Mucosa of gallbladder (tissue), 1 donor: Measurements from ENCODE around the gene TMEM95. TPM values are rescaled to one million over a fixed set of nuclear protein-coding genes. Genes with fewer than 3 reads are reported as not detected.
"Not testable (repeated sequence)": the region's sequence is repeated elsewhere in the genome, so short reads cannot be mapped to it uniquely, and the experiment has no call there.

Experiments
- DNase-seq: peaks from one replicate; pipeline ENCODE4 v3.0.0-alpha.2; 2020; ENCODE audit warnings: low spot score
- total RNA-seq: library from RNA; stranded (reverse); gene quantifications from one replicate; pipeline ENCODE4 v1.2.1, GENCODE V29; 2021
- donor health status: DM: no; HTN: no; CAD: no.

Gene TMEM95
- total RNA-seq, 1 donor from 2014 or later, result not detected

DNA sequence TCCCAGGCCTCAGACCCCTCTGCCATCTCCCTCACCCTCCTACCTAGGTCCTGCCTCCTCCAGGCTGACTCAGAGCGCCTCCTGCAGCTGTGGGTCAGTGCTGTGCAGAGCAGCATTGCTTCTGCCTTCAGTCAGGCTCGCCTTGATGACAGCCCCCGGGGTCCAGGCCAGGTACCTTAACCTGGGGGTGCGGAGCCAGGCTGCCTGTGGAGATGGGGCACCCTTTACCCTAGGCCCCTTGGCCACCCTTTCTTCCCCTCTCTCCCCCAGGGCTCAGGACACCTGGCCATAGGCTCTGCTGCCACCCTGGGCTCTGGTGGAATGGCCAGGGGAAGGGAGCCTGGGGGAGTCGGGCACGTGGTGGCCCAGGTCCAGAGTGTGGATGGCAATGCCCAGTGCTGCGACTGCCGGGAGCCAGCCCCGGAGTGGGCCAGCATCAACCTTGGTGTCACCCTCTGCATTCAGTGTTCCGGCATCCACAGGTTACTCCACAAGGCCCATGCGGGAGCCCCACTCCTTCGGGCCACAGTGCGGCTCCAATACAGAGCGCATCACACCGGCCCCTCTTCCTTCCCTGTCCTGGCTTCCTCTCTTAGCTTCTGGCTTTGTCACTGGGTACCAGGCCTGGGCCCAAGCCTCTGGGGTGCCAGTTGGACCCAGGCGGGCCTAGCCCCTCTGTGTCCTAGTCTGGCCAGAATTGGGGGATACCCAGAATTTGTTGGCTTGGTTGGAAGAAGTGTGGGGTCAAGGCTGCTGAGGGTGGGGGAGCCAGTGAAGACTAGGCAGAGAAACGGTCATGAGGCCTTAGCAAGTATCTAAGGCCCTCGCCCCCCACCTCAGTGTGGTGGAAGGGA lies 8.0 kb upstream of the TMEM95 start:
- DNase-seq, result no peak

GRCh38 chr17:7347630-7348477 lies 7.1 kb upstream of the TMEM95 start:
- DNase-seq, result no peak

DNA sequence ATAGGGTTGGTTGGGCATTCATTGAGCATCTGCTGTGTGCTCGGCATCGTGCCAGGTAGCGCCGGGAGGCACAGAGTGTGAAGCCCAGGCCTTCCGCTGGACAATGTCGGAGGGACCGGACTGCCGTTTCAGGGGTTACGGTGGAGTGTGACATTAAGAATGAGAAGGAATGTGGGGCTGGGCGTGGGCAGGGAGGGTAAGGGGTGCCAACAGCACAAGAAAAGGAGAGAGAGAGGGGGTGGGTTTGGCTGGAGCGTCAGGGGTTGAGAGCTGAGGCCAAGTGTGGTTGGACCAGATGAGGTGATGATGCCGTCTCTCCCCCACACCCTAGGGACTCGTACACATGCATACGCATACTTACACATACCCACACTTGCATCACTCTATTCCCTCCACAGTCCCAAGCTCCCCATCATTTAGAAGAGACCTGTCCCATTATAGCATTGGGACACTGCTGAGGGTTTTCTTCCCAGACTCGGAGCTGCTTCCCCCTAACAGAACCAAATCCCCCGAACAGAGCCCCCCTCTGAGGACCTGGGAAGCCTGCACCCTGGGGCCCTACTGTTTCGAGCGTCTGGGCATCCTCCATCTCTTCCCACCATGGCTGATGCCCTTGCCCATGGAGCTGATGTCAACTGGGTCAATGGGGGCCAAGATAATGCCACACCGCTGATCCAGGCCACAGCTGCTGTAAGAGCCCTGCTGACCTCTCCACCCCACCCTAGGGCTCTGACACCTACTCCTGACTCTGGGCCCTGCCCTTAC lies 6.3 kb upstream of the TMEM95 start:
- DNase-seq, result no peak

DNA sequence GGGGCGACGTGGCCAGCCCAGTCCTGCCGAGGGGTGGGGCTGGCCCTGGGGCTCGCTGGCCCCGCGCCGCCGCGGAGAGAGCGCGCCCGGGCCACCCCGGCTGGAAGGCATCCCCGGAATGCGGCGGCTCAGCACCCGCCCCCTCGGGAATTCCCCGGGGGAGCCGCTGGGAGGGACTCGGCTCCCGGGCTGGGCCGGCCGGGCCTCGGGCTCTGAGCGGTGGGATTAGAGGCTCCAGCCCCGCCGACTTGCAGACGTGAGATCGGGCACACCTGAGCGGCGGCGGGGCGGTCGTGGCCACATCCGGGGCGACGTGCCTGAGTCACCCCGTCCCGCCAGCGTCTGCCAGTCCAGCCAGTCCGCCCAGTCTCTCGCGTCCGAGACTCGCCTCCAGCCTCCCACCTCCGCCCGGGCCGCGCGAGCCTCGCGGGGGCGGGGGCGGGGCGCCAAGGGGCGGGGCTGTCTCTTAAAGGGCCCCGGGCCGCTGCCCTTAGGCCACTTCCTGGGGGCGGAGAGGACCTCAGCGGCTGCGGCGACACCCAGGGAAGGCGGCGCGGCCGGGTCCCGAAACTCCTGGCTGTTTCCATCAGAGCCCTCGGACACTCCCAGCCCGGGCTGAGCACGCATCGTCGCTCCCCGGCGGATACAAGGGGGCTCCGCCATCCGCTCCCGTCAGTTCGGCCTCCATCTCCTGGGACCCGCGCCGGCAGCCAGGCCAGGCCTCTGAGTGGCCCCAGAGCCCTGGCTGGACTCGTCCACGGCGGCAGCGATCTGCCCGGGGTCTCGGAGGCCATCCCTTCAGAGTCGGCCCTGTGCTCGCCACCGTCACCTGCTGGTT lies 3.1 kb upstream of the TMEM95 start, which contains the start of gene KCTD11:
Gene KCTD11 (plus strand): TSS at position 498 of the 838 bp plus-strand sequence.
- DNase-seq, result peak; percentile 91

DNA sequence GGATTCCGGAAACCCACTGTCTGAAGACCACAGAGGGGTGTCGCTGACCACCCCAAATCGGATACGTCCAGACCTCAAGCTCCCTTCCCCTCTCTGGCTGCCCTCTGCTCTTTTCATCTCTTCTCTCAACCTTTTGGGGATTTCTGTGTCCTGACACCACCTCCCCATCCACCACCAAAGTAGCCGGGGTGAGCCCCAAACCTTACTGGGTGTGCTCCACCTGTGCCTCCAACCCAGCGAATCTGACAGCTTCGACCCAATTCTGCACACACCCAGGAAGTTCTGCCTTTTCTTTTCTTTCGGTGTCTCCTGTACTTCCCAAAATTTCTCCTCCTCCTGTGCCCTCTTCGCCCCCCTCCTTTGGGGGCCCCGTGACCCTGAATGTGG lies 2.5 kb upstream of the TMEM95 start:
- no peak for DNase-seq

GRCh38 chr17:7352910-7353635 lies 1.9 kb upstream of the TMEM95 start:
- DNase-seq, result no peak

DNA sequence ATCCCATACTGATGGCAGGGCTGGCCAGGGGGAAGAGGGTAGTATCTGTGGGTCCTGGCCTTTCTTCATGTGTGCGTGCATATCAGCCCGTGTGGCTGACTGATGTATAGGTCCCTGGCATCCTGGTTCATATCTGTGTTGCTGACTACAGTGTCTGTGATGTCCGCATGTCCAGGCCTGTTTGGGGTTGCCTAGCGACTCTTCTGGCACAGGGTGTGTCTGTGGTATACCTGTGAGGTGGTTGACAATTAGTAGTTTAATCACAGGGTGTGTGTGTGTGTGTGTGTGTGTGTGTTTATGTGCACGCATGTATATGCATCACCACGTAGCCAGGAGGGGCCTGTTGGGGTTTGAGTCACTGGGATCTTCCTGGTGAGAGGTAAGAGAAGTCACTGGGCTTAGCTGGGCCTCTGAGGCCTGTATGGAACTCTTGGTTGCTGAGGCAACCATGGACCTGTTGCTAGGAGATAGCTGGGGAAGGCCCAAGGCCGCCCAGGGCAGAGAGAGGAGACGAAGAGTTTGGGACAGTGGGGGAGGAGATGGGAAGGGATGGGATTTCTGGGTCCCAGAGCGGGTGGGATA lies 603 bp upstream of the TMEM95 start:
- DNase-seq, result no peak

- DNase-seq, result no peak
Measured at GRCh38 chr17:7355573-7355972, 617 bp downstream of the TMEM95 start.

DNA sequence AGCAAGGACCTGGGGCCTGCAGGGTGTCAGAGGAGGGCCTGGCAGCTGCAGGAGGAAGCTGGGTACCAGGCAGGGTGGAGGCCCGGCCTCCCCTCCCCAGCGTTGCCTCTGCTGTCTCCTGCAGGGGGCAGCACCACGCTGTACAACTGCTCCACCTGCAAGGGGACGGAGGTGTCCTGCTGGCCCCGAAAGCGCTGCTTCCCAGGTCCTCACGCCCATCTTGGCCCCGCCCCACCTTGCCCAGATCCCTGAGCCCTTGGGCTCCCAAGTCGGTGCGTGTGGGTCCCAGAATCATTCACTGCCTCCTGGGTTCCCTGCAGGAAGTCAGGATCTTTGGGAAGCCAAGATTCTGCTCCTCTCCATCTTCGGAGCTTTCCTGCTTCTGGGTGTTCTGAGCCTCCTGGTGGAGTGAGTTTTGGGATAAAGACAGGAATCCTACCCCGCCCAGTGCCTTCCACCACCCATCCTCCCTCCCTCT lies 1.2 kb downstream of the TMEM95 start:
- peak; percentile 76 for DNase-seq

DNA sequence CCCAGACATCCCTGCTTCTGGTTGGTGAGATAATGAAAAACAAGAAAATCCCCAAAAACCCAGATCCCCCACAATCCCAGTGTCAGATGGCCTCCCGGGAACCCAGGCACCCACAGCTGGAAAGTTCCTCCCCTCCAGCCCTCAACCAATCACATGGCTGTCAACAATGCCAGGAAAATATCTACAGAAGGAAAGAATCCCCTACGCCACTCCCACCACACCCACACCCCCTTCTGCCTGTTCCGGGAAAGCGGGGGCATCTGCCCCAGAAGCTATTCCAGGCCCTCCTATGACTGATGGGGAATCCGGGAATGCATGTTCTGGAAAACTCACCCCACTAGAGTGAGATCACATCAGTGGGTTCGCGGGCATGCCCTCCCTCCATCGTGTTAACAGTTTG lies 1.8 kb downstream of the TMEM95 start:
- no peak for DNase-seq

DNA sequence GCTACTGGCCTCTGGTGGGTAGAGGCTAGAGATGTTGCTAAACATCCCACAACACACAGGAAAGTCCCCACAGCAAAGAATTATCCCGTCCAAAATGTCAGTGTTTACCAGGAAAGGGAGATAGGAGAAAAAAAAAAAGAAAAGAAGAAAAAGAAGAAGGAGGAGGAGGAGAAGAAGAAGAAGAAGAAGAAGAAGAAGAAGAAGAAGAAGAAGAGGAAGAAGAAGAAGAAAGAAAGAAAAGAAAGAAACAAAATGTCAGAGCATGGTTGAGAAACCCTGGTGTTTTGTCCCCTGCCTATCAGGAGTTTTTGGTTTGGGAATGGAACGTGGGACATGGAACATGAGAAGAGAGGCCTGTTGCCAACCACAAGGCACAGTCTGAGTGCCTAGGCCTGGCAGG lies 2.4 kb downstream of the TMEM95 start:
- no peak for DNase-seq

DNA sequence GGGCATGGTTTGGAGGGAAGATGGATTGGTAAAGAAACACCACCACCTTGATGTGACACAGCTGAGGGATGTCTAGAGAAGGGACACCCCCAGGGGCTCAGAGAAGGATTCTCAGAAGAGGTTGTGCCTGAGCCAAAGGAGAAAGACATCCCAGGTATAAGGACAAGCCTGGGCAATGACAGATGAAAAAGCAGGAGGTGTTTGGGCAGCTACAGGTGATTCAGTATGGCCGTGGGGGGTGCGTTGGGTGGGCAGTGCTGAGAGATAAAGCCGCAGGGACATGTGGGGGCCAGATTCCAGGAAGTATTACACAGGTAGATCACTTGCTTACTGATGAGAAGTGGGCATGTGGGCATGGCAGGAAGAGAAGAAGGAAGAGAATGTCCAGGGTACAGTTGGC lies 7.0 kb downstream of the TMEM95 start:
- DNase-seq, result no peak

GRCh38 chr17:7363311-7363710 lies 8.4 kb downstream of the TMEM95 start:
- no peak for DNase-seq

GRCh38 chr17:7365963-7366362 lies 11.0 kb downstream of the TMEM95 start:
- DNase-seq, result not testable (repeated sequence)

DNA sequence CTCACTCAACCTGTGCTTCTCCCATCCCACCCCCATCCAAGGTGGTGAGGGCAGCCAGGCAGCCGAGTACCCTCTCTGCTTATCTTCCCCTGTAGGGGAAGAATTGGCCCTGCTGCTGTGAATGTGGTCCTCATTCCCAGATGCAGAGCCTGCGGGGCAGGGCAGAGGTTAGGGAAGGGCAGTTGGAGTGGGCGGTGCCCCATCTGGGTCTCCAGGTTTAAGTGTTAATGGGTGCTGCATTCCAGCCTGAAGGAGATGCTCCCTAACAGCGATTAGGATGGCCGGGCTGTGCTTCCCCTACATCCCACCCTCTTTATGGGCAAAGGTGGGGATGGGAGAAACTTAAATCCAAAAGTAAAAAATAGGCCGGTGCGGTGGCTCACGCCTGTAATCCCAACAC lies 12.1 kb downstream of the TMEM95 start:
- no peak for DNase-seq

DNA sequence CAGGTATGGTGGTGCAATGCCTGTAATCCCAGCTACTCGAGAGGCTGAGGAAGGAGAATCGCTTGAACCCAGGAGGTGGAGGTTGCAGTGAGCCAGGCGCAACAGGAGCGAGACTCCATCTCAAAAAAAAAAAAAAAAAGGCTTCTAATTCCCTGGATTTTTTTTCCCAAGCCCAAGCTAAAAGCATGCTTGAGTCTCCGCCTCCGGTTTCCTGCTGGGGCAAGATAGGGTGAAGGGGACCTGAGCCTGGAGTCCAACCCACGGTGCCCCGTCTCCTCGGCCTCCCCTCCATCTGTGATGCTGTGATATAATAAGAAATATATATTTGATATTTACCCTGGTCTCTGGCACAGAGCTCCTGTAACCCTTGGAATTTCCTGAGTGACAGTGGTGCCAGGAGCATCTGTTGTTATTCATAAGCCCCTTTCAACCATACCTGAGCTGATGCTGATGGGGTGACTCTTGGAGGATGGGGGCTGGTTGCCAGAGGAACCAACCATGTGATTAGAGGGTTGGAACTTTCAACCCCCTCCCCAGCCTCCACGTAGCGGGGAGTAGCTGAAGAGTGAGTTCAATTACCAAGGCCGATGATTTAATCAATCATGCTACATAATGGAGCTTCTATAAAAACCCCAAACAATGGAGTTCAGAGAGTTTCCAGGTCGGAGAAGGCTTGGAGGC lies 13.1 kb downstream of the TMEM95 start:
- no peak for DNase-seq

GRCh38 chr17:7368599-7368994 lies 13.6 kb downstream of the TMEM95 start:
- DNase-seq, result not testable (repeated sequence)

DNA sequence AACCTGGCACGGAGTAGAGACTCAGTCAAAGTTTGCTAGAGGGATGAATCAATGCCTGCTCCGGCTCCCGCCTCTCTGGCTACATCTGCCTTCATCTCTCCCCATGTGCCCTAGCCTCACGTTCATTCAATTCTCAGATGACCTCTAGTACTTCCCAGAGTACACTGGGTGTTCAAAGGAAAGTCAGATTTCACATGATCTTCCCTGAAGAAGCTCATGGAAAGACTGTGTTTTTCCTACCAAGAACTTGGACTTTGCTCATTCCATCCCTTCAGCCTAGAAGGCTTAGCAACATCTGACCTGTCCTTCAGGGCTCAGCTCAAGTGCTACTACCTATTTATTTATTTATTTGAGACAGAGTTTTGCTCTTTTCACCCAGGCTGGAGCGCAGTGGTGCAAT lies 14.9 kb downstream of the TMEM95 start:
- DNase-seq, result no peak

DNA sequence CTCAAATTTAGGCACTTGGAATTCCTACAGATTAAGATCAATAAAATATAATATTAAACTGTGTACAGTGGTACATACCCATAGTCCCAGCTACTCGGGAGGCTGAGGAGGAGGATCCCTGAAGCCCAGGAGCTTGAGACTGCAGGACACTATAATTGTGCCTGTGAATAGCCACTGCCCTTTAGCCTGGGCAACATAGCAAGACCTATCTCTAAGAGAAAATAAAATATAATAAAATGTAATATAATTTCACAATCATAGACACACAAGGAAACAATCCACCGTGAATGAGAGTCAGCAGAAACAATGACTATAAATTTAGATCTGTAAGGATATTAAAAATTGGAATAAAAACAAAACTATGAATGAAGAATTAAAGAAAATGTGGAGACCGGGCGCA lies 15.9 kb downstream of the TMEM95 start:
- DNase-seq, result no peak
